Nephron (organoid): ENCODE data around the gene PTH1R.

Source experiments
- H3K27ac Mint-ChIP-seq, 3 experiments: 2 replicates each; pipeline ENCODE4 v1.8.0; 2020; ENCODE audit warnings: mixed read lengths in 3 of 3, mild to moderate bottlenecking in 2 of 3, moderate library complexity in 1 of 3
- H3K27me3 Mint-ChIP-seq: 2 replicates; pipeline ENCODE4 v1.8.0; 2021; ENCODE audit warnings: low read depth, mild to moderate bottlenecking, moderate library complexity, mixed read lengths
- H3K36me3 Mint-ChIP-seq: 2 replicates; pipeline ENCODE4 v1.8.0; 2020; ENCODE audit warnings: low read depth, mixed read lengths
- H3K4me1 Mint-ChIP-seq: 2 replicates; pipeline ENCODE4 v1.8.0; 2020; ENCODE audit warnings: mixed read lengths
- H3K4me3 Mint-ChIP-seq, 3 experiments: 2 replicates each; pipeline ENCODE4 v1.8.0; 2020; ENCODE audit warnings: mild to moderate bottlenecking in 3 of 3, mixed read lengths in 3 of 3, moderate library complexity in 2 of 3
- H3K9me3 Mint-ChIP-seq: 2 replicates; pipeline ENCODE4 v1.8.0; 2020; ENCODE audit warnings: mixed read lengths
- TF ChIP-seq, protein P1 (sequence below), 3 experiments: fragments of 200-600 bp; sonication (generic); IDR thresholded peaks; one replicate each; pipeline ENCODE4 v1.5.0; 2021; ENCODE audit warnings: antibody characterized with exemption in 3 of 3; ENCODE audit not compliant: unreplicated experiment in 3 of 3

Gene PTH1R

DNA sequence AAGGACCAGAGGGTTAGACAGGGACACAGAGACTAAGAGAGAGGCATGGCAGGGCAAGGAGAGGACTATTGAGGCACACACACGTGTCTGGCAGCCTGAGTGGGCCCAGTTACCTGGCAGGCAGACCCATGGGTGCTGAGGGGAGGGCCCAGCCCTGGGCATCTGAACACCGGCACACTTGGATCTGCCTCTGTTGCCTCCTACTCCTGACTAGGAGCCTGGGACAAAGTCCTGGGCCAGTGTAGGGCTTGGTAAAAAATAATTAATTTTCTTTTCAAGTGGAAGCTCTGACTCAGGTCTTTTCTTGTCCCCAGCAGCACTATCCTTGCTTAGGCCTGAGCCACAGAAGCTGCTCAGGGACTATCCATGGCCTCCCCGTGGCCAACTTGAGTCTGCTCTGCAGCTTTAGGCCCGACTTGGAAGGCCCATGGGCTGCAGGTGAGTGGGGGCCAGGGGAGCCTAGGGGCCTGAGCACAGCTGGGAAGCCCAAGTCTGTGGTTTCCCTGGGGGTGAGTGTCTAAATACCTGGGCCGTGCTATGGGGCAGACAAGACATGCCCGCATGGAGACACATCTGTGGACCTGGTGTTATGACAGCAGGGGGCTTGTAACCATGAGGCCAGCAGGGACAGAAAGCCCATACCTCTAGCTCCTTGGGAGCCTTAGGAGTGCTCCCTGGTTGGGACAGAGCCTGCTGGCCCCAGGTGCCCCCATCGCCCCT lies at the start of gene PTH1R:
TSS of gene PTH1R (plus strand) at position 316 of the 720 bp plus-strand sequence. CDS start 5,839 bp downstream, outside the sequence.
- Mint-ChIP-seq H3K4me3 (peak within 1 kb of the TSS; percentile 28 to 62 (median 50)), H3K36me3 (no peaks in the 10 kb centered on the region), H3K9me3 (no peaks in the 10 kb centered on the region), H3K27me3 (peaks cover 27% of the 10 kb centered on the region), H3K4me1 (peaks cover 51% of the 10 kb centered on the region), H3K27ac (peak within 1 kb of the TSS; percentile 60 to 97 (median 95))
- TF ChIP-seq, protein P1, sequence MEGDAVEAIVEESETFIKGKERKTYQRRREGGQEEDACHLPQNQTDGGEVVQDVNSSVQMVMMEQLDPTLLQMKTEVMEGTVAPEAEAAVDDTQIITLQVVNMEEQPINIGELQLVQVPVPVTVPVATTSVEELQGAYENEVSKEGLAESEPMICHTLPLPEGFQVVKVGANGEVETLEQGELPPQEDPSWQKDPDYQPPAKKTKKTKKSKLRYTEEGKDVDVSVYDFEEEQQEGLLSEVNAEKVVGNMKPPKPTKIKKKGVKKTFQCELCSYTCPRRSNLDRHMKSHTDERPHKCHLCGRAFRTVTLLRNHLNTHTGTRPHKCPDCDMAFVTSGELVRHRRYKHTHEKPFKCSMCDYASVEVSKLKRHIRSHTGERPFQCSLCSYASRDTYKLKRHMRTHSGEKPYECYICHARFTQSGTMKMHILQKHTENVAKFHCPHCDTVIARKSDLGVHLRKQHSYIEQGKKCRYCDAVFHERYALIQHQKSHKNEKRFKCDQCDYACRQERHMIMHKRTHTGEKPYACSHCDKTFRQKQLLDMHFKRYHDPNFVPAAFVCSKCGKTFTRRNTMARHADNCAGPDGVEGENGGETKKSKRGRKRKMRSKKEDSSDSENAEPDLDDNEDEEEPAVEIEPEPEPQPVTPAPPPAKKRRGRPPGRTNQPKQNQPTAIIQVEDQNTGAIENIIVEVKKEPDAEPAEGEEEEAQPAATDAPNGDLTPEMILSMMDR (IDR thresholded peaks at IDR 0.05; ENCODE audit: unreplicated experiment in 3 of 3): no peak

DNA sequence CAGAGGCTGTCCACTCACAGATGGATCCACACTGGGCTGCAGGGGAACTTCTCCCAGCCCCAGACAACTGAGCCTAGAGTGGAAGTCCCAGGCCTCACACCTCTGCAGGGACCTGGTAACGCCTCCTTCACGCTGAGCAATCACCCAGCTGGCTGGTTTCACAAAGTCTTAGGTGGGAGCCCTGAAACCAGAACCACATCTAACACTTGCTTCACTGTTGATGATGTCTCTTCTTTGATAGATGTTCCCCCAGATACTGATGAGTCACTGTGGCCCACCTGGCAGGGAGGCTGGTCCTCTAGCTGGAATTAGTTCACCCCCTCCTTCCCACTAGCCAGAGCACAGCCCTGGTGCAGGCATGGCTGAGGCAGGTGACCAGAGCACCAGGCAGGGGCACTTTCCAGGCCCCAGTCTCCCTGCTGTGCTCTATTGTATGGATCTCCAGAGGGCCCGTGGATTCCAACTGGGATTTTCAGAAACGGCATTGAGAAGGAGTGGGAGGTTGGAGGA lies 47.8 kb upstream of the PTH1R start:
- peaks cover 6% of the 10 kb centered on the region for H3K27me3 Mint-ChIP-seq
- TF ChIP-seq, protein P1 (IDR thresholded peaks at IDR 0.05; ENCODE audit: unreplicated experiment in 3 of 3): no peak
- peaks cover 2% of the 10 kb centered on the region for H3K9me3 Mint-ChIP-seq
- H3K4me1 Mint-ChIP-seq: no peaks in the 10 kb centered on the region
- H3K27ac Mint-ChIP-seq: no peak overlapping the region
- no peak overlapping the region for H3K4me3 Mint-ChIP-seq
- no peaks in the 10 kb centered on the region for H3K36me3 Mint-ChIP-seq

DNA sequence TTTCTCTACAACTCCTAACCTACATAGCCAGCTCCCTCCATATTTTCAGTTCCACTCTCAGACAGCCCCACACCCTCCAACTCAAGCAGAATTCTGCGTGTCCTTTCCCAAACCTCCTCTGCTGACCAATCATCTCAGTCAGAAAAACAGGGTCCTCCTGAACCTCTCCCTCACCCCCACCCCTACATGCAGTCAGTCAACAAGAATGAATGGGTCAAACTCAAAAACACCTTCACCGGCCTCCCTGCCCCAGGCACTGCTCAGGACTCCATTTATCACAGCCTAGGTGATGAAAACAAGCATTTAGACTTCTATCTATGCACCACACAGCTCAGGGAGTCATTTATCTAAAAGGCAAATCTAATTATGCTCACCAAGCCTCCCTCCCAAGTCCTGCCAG lies 46.7 kb upstream of the PTH1R start:
- Mint-ChIP-seq H3K4me3 (no peak overlapping the region), H3K27me3 (peaks cover 6% of the 10 kb centered on the region)

DNA sequence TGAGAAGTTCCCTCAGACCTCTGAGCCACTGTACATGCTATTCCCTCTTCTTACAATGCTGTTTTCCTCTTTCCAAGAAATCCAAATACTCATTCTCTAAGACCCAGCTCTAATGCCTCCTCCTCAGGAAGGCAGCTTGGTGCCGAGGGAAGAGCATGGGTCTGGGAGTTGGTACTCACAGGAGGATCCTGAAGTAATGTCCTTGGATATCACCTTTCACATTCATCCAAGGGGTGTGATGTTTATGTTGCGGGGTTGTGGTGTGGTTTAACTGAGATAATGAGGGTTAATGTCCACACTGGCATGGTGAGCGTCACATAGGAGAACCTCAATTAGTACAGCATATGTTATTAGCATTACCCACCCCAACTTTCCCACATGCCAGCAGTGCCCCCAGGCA lies 46.2 kb upstream of the PTH1R start:
- no peaks in the 10 kb centered on the region for H3K9me3 Mint-ChIP-seq
- no peak overlapping the region for H3K27ac Mint-ChIP-seq
- H3K36me3 Mint-ChIP-seq: no peaks in the 10 kb centered on the region
- peaks cover 6% of the 10 kb centered on the region for H3K27me3 Mint-ChIP-seq
- H3K4me3 Mint-ChIP-seq: no peak overlapping the region
- TF ChIP-seq, protein P1 (IDR thresholded peaks at IDR 0.05; ENCODE audit: unreplicated experiment in 3 of 3): no peak
- no peaks in the 10 kb centered on the region for H3K4me1 Mint-ChIP-seq

More for the DNA sequence above, 46.7 kb upstream of the PTH1R start:
- Mint-ChIP-seq H3K27ac (no peak overlapping the region), H3K36me3 (no peaks in the 10 kb centered on the region), H3K9me3 (no peaks in the 10 kb centered on the region), H3K4me1 (no peaks in the 10 kb centered on the region)
- TF ChIP-seq, protein P1 (IDR thresholded peaks at IDR 0.05; ENCODE audit: unreplicated experiment in 3 of 3): no peak

DNA sequence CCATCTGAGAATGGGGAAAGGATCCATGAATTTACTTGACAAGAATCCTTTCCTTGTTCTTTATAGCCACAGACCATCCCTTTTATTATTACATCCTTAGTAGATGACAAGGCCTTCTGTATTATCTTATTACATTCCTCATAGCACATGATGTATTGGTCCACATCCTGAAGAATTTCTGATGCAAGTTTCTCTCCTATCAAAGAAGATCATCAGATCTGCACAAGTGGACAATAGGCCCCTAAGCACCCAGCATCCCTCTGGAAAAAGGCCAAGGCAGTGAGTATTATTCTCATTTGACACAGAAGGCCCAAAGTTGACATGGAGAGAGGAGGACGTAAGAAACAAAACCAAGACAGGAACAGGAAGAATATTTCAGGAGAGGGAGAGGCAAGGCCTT lies 45.7 kb upstream of the PTH1R start:
- Mint-ChIP-seq H3K27ac (no peak overlapping the region), H3K27me3 (peaks cover 6% of the 10 kb centered on the region), H3K9me3 (no peaks in the 10 kb centered on the region), H3K4me3 (no peak overlapping the region), H3K4me1 (no peaks in the 10 kb centered on the region), H3K36me3 (peaks cover 3% of the 10 kb centered on the region)
- TF ChIP-seq, protein P1 (IDR thresholded peaks at IDR 0.05; ENCODE audit: unreplicated experiment in 3 of 3): no peak
